Measurements from ENCODE around the gene CBLC.

DNA sequence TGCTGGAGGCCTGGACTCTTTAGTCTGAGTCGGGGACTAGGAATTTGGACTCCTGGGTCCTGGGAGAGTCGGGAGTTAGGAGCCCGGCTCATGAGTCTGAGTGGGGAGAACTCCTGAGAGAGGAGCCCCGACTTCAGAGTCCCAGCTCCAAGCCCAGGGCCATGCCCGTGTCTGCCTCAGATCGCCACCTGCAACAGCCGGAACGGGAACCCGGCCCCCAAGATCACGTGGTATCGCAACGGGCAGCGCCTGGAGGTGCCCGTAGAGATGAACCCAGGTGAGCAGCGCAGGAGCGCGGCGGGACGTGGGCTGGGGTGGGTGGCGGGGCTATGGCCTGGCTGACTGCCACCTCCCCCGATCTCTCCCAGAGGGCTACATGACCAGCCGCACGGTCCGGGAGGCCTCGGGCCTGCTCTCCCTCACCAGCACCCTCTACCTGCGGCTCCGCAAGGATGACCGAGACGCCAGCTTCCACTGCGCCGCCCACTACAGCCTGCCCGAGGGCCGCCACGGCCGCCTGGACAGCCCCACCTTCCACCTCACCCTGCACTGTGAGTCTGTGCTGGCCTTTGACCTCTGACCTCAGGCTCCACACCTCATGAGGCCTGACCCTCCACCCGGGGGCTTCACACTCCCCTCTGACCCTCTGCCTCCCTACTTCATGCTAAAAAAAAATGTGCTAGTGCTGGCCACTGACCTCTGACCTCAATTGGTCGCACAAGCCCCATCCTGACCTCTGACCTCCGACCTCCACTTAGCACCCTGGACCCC lies 35.6 kb downstream of the CBLC start:
- TF ChIP-seq GATA2 (IDR thresholded peaks at IDR 0.05; ENCODE audit: low read depth, low read length) (no peak), GATA3 (IDR thresholded peaks at IDR 0.05; ENCODE audit: low read depth, low read length) (no peak)

Data from SH-SY5Y (cell line).